K562 (cell line): ENCODE results near the gene ALB. TPM values are rescaled to one million over a fixed set of nuclear protein-coding genes. Genes with fewer than 3 reads are reported as not detected.

ENCODE experiments used
- ATF2 ChIP-seq: sonication (generic); formaldehyde crosslinking; IDR thresholded peaks from 2 replicates; pipeline ENCODE4 v1.8.1; 2022; ENCODE audit warnings: missing genetic modification reagents
- GATA2 ChIP-seq: sonication (generic); formaldehyde crosslinking; IDR thresholded peaks from 2 replicates; pipeline ENCODE4 v1.4.0; 2020; ENCODE audit warnings: mild to moderate bottlenecking, missing genetic modification reagents
- HOXB6 ChIP-seq: fragments of 250-450 bp; sonication (Bioruptor Pico); IDR thresholded peaks from 2 replicates; pipeline ENCODE4 v1.5.1; 2022; ENCODE audit warnings: mild to moderate bottlenecking, borderline replicate concordance
- NKRF ChIP-seq: fragments of 450-650 bp; IDR thresholded peaks from 2 replicates; pipeline ENCODE4 v1.6.1; 2016; ENCODE audit warnings: borderline replicate concordance
- RREB1 ChIP-seq: fragments of 250-450 bp; sonication (Bioruptor Pico); IDR thresholded peaks from 2 replicates; pipeline ENCODE4 v1.4.0; 2020
- ZMIZ1 ChIP-seq, 2 experiments: fragments of 150-350 bp in 1 of 2; IDR thresholded peaks; 2 replicates each; pipeline ENCODE4 v1.6.1; 2012 to 2016; ENCODE audit warnings: low read depth in 2 of 2, low read length in 2 of 2, mild to moderate bottlenecking in 1 of 2, moderate library complexity in 1 of 2
- polyA plus RNA-seq, 8 experiments: library from polyadenylated mRNA; depleted of rRNA in 4 of 8; stranded (reverse) in 5 of 8; unstranded in 3 of 8; fragments of >200 nt; fragmentation: Nextera tagmentation in 2 of 8; fragmentation: Illumina TruSeq in 1 of 8; extraction: Ambion mirVana in 2 of 8; extraction: Trizol in 1 of 8; gene quantifications; 2 replicates each; pipeline versions ENCODE4 v1.2.1 to v1.2.3, GENCODE V29; 2011 to 2014; ENCODE audit warnings: inconsistent platforms in 1 of 8, missing spikeins in 1 of 8
- total RNA-seq, 7 experiments: library from RNA; depleted of rRNA in 6 of 7; stranded (reverse); fragments of >200 nt in 6 of 7; fragmentation: Illumina TruSeq in 2 of 7; extraction: Trizol in 2 of 7; gene quantifications; 2 replicates each; pipeline versions ENCODE4 v1.2.1 to v1.2.3, GENCODE V29; 2011 to 2021; ENCODE audit warnings: low replicate concordance in 1 of 7

The ALB gene
- total and polyA plus RNA-seq, 9 of the 15 experiments (the other 6 are each of a cell fraction or from before 2014, with no cell fraction given), result 0.04 to 18.5 (median 0.20) TPM; not detected in 2

- TF ChIP-seq ATF2 (CRISPR knock-in tag), result no peak
- TF ChIP-seq ZMIZ1 (IDR thresholded peaks at IDR 0.05; ENCODE audit: low read depth in 2 of 2, low read length in 2 of 2), result no peak
- TF ChIP-seq RREB1 (CRISPR knock-in tag), result no peak
- no peak for TF ChIP-seq HOXB6 (CRISPR knock-in tag)
- no peak for TF ChIP-seq NKRF
- no peak for TF ChIP-seq GATA2 (CRISPR knock-in tag)
- TF ChIP-seq, all 486 proteins: peak for 0
These were observed 39.1 kb downstream of the ALB start (continued) for GRCh38 chr4:73443224-73443623.
